HG03432 (cell line): ENCODE data around the gene MEIS2.

Source experiments
- ATAC-seq: cut with Tn5 transposase; IDR thresholded peaks from one replicate; pipeline ENCODE4 v1.9.1; 2021; ENCODE audit warnings: mild to moderate bottlenecking, moderate library complexity; ENCODE audit not compliant: unreplicated experiment

MEIS2 gene

GRCh38 chr15:37112971-37113670 lies 12.8 kb upstream of the MEIS2 start:
- ATAC-seq, result no peak

- ATAC-seq, result no peak
These were observed 11.8 kb upstream of the MEIS2 start for GRCh38 chr15:37112171-37112570.

- ATAC-seq, result no peak
These were observed 11.0 kb upstream of the MEIS2 start for GRCh38 chr15:37111427-37111717.

GRCh38 chr15:37109872-37110572 lies 9.7 kb upstream of the MEIS2 start:
- no peak for ATAC-seq

GRCh38 chr15:37109168-37109871 lies 9.0 kb upstream of the MEIS2 start:
- ATAC-seq, result no peak

GRCh38 chr15:37108381-37109167 lies 8.2 kb upstream of the MEIS2 start:
- no peak for ATAC-seq

- ATAC-seq, result no peak
These were observed 7.5 kb upstream of the MEIS2 start for GRCh38 chr15:37107744-37108380.

GRCh38 chr15:37107071-37107743 lies 6.9 kb upstream of the MEIS2 start:
- ATAC-seq, result no peak

- no peak for ATAC-seq
These were observed 6.2 kb upstream of the MEIS2 start for GRCh38 chr15:37106490-37107001.

- ATAC-seq, result no peak
These were observed 5.5 kb upstream of the MEIS2 start for GRCh38 chr15:37105889-37106288.

- ATAC-seq, result no peak
These were observed 4.7 kb upstream of the MEIS2 start for GRCh38 chr15:37105029-37105428.

- no peak for ATAC-seq
These were observed 4.2 kb upstream of the MEIS2 start for GRCh38 chr15:37104424-37104981.

- no peak for ATAC-seq
These were observed 3.4 kb upstream of the MEIS2 start for GRCh38 chr15:37103475-37104423.

GRCh38 chr15:37103163-37103435 lies 2.8 kb upstream of the MEIS2 start:
- ATAC-seq, result no peak

GRCh38 chr15:37102305-37103162 lies 2.2 kb upstream of the MEIS2 start:
- ATAC-seq, result no peak

- no peak for ATAC-seq
These were observed 1.6 kb upstream of the MEIS2 start for GRCh38 chr15:37101980-37102304.

- peak; percentile 6 for ATAC-seq
These were observed 542 bp upstream of the MEIS2 start for GRCh38 chr15:37100966-37101215.

GRCh38 chr15:37099319-37100108 lies 835 bp downstream of the MEIS2 start:
- ATAC-seq, result no peak
